ENCODE data around the gene CAT.

DNA sequence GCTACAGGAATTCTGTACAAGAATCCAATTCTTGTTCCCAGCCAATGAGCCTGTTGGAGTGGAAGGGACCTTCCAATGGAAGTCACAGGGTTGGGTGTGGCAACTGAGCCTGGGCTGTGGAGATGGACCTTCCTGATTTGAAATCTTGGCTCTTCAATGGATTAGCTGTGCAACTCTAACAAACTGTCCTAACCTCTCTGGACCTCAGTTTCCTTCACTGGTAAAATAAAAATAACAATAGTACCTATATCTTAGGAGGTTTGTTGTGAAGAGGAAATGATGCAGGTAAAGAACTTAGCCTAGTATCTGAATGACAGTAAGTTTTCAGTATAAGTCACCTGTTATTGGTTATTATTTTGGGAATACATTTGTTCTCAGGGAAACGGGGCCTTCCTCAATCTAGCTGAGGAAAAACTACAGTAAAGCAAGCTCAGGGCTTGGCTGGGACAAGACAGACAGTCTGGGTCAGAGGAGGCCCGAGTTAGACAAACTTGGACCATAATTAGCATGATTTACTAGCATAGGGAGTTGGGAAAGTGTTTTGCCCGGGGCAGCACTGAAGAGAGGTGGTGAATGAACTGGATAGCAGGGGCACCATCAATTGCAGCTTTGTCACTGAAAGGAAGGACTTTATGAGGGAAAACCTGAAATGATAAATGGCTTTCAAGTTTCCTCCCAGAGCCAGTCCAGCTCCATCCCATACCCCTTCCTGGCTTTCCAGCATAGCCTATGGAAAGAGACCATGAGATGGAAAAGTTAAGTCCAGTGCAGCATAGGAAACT lies 61.2 kb downstream of the CAT start:
- TF ChIP-seq, protein P1, sequence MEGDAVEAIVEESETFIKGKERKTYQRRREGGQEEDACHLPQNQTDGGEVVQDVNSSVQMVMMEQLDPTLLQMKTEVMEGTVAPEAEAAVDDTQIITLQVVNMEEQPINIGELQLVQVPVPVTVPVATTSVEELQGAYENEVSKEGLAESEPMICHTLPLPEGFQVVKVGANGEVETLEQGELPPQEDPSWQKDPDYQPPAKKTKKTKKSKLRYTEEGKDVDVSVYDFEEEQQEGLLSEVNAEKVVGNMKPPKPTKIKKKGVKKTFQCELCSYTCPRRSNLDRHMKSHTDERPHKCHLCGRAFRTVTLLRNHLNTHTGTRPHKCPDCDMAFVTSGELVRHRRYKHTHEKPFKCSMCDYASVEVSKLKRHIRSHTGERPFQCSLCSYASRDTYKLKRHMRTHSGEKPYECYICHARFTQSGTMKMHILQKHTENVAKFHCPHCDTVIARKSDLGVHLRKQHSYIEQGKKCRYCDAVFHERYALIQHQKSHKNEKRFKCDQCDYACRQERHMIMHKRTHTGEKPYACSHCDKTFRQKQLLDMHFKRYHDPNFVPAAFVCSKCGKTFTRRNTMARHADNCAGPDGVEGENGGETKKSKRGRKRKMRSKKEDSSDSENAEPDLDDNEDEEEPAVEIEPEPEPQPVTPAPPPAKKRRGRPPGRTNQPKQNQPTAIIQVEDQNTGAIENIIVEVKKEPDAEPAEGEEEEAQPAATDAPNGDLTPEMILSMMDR (conservative IDR thresholded peaks at IDR 0.05; ENCODE audit: low read length) = no peak
- TF ChIP-seq EZH2phosphoT487 (IDR thresholded peaks at IDR 0.05; ENCODE audit: borderline replicate concordance) = no peak
